Suprapubic skin (tissue), 4 donors: ENCODE results near the gene AGPAT4.

Experiments used
- CTCF ChIP-seq, 2 donors: fragments of 200-600 bp in 1 of 2; fragments of 450-650 bp in 1 of 2; sonication (generic) in 1 of 2; IDR thresholded peaks; one replicate each; pipeline ENCODE4 v1.5.1; 2016 to 2019; ENCODE audit warnings: antibody characterized with exemption in 2 of 2, mild to moderate bottlenecking in 1 of 2, moderate library complexity in 1 of 2
- EP300 ChIP-seq: sonication (generic); formaldehyde crosslinking; IDR thresholded peaks from one replicate; pipeline ENCODE4 v1.6.1; 2017; ENCODE audit warnings: antibody characterized with exemption
- POLR2A ChIP-seq, 2 donors: fragments of 450-650 bp; IDR thresholded peaks; one replicate each; pipeline ENCODE4 v1.6.1; 2017; ENCODE audit warnings: antibody characterized with exemption in 2 of 2, mild to moderate bottlenecking in 2 of 2, moderate library complexity in 2 of 2
- POLR2AphosphoS5 ChIP-seq, 3 donors: sonication (generic); formaldehyde crosslinking; IDR thresholded peaks; one replicate each; pipeline ENCODE4 v1.6.1; 2017; ENCODE audit warnings: antibody characterized with exemption in 3 of 3

- no peak for TF ChIP-seq CTCF (IDR thresholded peaks at IDR 0.05)
- no peak for TF ChIP-seq POLR2A (IDR thresholded peaks at IDR 0.05)
- no peak for TF ChIP-seq EP300
- no peak for TF ChIP-seq POLR2AphosphoS5 (IDR thresholded peaks at IDR 0.05)
Measured at GRCh38 chr6:161139766-161140553, 133.9 kb downstream of the AGPAT4 start.
